ENCODE measurements around the gene MICA.
"Not testable (repeated sequence)": the region's sequence is repeated elsewhere in the genome, so short reads cannot be mapped to it uniquely, and the experiment has no call there.

Gene MICA

DNA sequence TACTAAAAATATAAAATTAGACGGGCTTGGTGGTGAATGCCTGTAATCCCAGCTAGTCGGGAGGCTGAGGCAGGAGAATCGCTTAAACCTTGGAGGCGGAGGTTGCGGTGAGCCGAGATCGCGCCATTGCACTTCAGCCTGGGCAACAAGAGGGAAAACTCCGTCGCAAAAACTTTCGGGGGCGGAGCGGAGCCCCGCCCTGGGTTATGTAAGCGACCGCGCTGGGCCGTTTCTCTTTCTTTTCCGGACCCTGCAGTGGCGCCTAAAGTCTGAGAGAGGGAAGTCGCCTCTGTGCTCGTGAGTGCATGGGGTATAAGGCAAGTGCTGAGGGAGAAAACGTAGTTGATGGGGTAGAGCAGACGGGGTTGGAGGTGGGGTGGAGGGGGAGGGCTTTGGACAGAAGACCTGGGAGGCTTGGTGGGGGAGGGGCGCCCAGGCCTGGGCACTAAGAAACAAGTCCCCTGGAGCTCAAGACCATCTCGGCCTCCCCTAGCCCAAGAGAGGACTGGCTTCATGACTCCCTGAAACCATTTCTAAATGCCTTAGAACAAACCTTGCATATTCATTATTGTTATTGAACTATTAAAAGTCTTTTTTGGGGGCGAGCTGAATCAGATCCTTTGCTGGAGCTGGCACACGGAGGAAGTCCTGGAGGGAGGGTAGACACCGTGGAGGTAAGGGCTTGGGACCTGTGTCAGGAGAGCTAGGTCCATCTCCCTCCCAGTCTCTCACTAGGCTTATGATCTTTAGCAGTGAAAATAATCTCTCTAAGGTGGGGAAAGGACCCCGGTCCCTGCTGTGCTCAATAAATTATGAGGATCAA is 2.7 kb upstream of the MICA start:
- H4K20me1 ChIP-seq: peaks cover 23 to 42% (median 30%) of the 10 kb centered on the region in 11 experiments; a peak in 20 of 22 replicates
- peak overlapping the region; percentile 72 to 90 (median 80) for H3K4me3 ChIP-seq
- no peaks in the 10 kb centered on the region for H3K27me3 ChIP-seq
- no peaks in the 10 kb centered on the region for H3K9me3 ChIP-seq (replicated peaks in 1 of 11)
- peak overlapping the region; percentile 84 to 92 (median 87) for H3K9ac ChIP-seq
- H3K27ac ChIP-seq: peak overlapping the region; percentile 82 to 94 (median 87)
- H3K4me2 ChIP-seq: peak overlapping the region; percentile 94 to 99 (median 98)
- H3K4me1 ChIP-seq: peaks cover 55 to 68% (median 61%) of the 10 kb centered on the region in 10 experiments
- TF ChIP-seq Cebpa-rat (IDR thresholded peaks at IDR 0.05): peak in 7 of 11 experiments; percentile 26 to 82 (median 63); a peak in 10 of 22 replicates
- peaks cover 0 to 4% (median 2%) of the 10 kb centered on the region in 11 experiments; a peak in 7 of 22 replicates for H3K36me3 ChIP-seq

DNA sequence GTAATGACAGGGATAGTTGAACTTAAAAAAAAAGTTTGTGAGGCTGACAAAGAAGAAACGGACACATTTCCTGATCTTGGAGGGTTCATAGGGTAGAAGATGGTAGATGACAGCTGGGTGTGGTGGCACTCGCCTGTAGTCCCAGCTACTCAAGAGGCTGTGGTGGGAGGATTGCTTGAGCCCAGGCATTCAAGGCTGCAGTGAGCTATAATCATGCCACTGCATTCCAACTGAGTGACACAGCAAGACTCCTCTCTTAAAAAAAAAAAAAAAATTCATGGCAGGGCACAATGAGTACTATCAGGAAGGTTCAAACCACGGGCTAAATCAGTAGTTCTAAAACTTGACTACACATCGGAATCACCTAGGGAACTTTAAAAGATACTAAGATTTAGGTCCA is 2.0 kb upstream of the MICA start:
- Histone ChIP-seq H3K9ac (peak overlapping the region; percentile 84 to 92 (median 87)), H3K4me2 (peak overlapping the region; percentile 94 to 99 (median 98)), H3K4me1 (peaks cover 55 to 66% (median 60%) of the 10 kb centered on the region in 10 experiments), H3K27ac (peak overlapping the region in 10 of 11 experiments; percentile 84 to 94 (median 88); a peak in 20 of 22 replicates), H3K36me3 (peaks cover 0 to 11% (median 6%) of the 10 kb centered on the region in 11 experiments; a peak in 8 of 22 replicates), H4K20me1 (peaks cover 30 to 49% (median 37%) of the 10 kb centered on the region in 11 experiments; a peak in 20 of 22 replicates), H3K9me3 (replicated peaks in 1 of 11) (peaks cover 0 to under 1% (median 0%) of the 10 kb centered on the region in 11 experiments; a peak in 1 of 22 replicates), H3K27me3 (no peaks in the 10 kb centered on the region), H3K4me3 (peak overlapping the region; percentile 72 to 90 (median 80))
- no peak for TF ChIP-seq Cebpa-rat (IDR thresholded peaks at IDR 0.05)

DNA sequence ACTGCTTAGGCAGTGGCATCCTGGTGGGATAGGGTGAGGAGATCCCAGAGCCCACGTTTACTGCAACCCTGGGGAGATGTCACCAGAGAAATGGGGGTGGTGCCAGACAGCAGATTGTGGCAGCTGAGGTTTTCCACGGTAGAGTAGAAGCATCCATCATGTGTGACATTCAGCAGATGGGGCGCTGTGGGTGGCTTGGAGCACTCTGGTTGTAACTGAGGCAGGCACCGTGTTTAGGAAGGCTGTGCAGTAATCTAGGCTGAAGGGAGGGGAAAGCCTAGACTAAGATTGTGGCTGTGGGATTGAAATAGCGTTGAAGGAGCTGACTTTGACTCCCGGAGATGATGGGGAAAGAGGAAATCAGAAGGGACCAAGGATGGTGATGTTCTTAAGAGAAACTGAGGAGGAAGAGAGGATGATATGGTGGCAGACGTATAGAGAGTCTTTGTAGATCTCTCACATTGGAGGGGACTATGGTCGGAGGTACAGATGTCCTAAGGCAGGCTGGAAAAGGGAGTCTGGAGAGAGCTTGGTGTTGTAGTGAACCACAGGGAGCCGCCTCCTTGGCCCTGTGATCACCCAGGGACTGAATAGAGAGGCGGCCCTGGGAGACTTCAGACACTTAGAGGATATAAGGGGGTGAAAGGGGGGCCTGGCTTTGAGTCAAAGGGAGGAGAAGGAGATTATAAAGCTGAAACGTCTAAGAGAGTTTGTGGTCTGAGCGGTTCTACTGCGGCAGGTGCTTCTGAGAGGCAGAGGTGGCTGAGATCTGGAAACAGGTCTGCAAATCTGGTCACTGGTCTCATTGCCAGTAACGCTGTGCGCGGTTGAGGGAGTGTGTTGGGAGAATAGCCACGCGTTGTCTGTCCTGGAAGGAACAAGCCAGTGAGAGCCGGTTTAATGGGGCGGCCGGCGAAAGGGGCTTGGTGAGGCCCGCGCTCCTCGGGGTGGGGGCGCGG is 792 bp upstream of the MICA start:
- H4K20me1 ChIP-seq: peaks cover 37 to 60% (median 46%) of the 10 kb centered on the region in 11 experiments; a peak in 21 of 22 replicates
- peaks cover 52 to 64% (median 55%) of the 10 kb centered on the region in 10 experiments for H3K4me1 ChIP-seq
- no peak for TF ChIP-seq Cebpa-rat (IDR thresholded peaks at IDR 0.05)
- H3K9me3 ChIP-seq (replicated peaks in 1 of 11): peaks cover 0 to 5% (median 0%) of the 10 kb centered on the region in 11 experiments; a peak in 1 of 22 replicates
- peak overlapping the region in 10 of 11 experiments; percentile 1 to 92 (median 64); a peak in 16 of 22 replicates for H3K27ac ChIP-seq
- peak overlapping the region; percentile 63 to 92 (median 80); a peak in 21 of 22 replicates for H3K9ac ChIP-seq
- no peaks in the 10 kb centered on the region for H3K27me3 ChIP-seq
- H3K36me3 ChIP-seq: peaks cover 0 to 16% (median 6%) of the 10 kb centered on the region in 11 experiments; a peak in 8 of 22 replicates
- peak overlapping the region; percentile 59 to 90 (median 80) for H3K4me3 ChIP-seq
- H3K4me2 ChIP-seq: peak overlapping the region; percentile 94 to 99 (median 98)

DNA sequence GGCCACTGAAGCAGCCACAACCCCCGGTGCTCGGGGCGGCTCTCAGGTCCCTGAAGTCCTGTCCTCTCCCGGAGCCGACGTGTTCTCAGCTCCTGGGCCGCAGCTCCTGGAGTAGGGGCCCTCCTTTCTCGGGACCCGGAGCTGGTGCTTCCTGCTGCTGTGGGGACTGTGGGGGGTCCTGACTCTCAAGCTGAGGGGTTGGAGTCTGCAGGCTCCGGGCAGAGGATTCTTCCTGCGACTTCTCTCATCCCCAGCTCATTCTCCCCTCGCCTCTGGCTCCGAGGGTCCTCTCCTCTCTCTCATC is 618 bp downstream of the MICA start:
- peak overlapping the region; percentile 59 to 90 (median 80) for H3K4me3 ChIP-seq
- H3K36me3 ChIP-seq: peaks cover 0 to 16% (median 7%) of the 10 kb centered on the region in 11 experiments; a peak in 8 of 22 replicates
- peaks cover 49 to 64% (median 54%) of the 10 kb centered on the region in 10 experiments for H3K4me1 ChIP-seq
- peak overlapping the region in 10 of 11 experiments; percentile 18 to 92 (median 54); a peak in 18 of 22 replicates for H3K27ac ChIP-seq
- peak overlapping the region; percentile 94 to 99 (median 98) for H3K4me2 ChIP-seq
- peaks cover 48 to 65% (median 60%) of the 10 kb centered on the region in 11 experiments; a peak in 21 of 22 replicates for H4K20me1 ChIP-seq
- not testable (repeated sequence) for H3K9me3 ChIP-seq (replicated peaks in 1 of 11); H3K27me3 ChIP-seq
- peak overlapping the region; percentile 63 to 92 (median 80) for H3K9ac ChIP-seq

DNA sequence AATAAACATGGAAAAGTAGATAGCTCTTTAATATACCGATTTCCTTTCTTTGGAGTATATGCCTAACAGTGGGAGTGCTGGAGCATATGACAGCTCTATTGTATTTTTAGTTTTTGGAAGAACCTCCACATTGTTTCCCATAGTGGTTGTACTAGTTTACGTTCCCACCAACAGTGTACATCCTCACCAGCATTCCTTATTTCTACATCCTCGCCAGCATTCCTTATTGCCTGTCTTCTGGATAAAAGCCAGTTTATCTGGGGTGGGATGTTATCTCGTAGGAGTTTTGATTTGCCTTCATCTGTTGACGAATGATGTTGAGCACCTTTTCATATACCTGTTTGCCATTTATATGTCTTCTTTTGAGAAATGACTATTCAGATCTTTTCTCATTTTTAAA is 2.6 kb downstream of the MICA start:
- no peak overlapping the region for H3K4me3 ChIP-seq
- H3K27me3 ChIP-seq: no peaks in the 10 kb centered on the region
- H3K27ac ChIP-seq: no peak overlapping the region
- H3K36me3 ChIP-seq: peaks cover 11 to 30% (median 17%) of the 10 kb centered on the region in 11 experiments
- peaks cover 67 to 85% (median 80%) of the 10 kb centered on the region in 11 experiments; a peak in 21 of 22 replicates for H4K20me1 ChIP-seq
- H3K9ac ChIP-seq: no peak overlapping the region
- peak overlapping the region in 4 of 11 experiments; percentile 3 to 32 (median 18); a peak in 2 of 22 replicates for H3K4me2 ChIP-seq
- peaks cover 0 to 5% (median 0%) of the 10 kb centered on the region in 11 experiments; a peak in 1 of 22 replicates for H3K9me3 ChIP-seq (replicated peaks in 1 of 11)
- TF ChIP-seq Cebpa-rat (IDR thresholded peaks at IDR 0.05): no peak
- H3K4me1 ChIP-seq: peaks cover 47 to 66% (median 60%) of the 10 kb centered on the region in 10 experiments

DNA sequence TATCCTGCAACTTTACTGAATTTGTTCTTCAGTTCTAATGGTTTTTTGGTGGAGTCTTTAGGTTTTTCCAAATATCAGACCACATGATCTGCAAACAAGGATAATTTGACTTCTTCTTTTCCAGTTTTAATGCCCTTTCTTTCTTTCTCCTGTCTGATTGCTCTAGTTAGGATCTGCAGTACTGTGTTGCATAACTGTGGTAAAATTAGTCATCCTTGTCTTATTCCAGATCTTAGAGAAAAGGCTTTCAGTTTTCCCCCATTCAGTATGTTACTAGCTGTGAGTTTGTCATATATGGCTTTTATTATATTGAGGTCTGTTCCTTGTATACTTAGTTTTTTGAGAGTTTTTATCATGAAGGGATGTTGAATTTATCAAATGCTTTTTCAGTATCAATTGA is 4.3 kb downstream of the MICA start:
- no peak overlapping the region; a peak in 1 of 22 replicates for H3K9ac ChIP-seq
- peaks cover 30 to 51% (median 43%) of the 10 kb centered on the region in 10 experiments for H3K4me1 ChIP-seq
- peaks cover 0 to 5% (median 0%) of the 10 kb centered on the region in 11 experiments; a peak in 1 of 22 replicates for H3K9me3 ChIP-seq (replicated peaks in 1 of 11)
- H3K27me3 ChIP-seq: no peaks in the 10 kb centered on the region
- no peak overlapping the region for H3K27ac ChIP-seq
- TF ChIP-seq Cebpa-rat (IDR thresholded peaks at IDR 0.05): no peak
- H4K20me1 ChIP-seq: peaks cover 63 to 92% (median 82%) of the 10 kb centered on the region in 11 experiments; a peak in 21 of 22 replicates
- H3K36me3 ChIP-seq: peaks cover 28 to 47% (median 34%) of the 10 kb centered on the region in 11 experiments
- H3K4me3 ChIP-seq: no peak overlapping the region
- H3K4me2 ChIP-seq: peak overlapping the region in 10 of 11 experiments; percentile 1 to 70 (median 52); a peak in 16 of 22 replicates

DNA sequence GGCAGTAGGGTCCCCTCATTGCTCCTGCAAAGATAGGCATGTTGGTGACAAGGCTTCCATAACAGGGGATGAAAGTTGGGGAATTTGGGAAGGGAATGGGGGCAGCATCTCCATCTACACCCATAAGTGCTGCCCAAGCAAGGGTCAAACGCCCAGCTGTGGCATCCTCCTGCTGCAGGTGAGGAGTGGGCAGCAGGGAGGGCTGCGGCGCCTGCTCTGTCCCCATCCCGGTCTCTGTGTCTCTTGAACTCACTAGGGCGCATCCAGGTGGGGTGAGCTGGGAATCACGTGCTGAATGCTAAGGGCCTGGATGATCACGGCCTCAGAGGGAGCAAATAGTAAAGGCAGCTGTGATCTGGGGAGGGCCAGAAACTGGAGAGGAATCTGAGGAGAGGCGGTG is 9.1 kb downstream of the MICA start:
- no peak for TF ChIP-seq Cebpa-rat (IDR thresholded peaks at IDR 0.05)
- Histone ChIP-seq H3K9me3 (replicated peaks in 1 of 11) (peaks cover 5 to 16% (median 13%) of the 10 kb centered on the region in 11 experiments; a peak in 18 of 22 replicates), H3K27ac (no peak overlapping the region), H3K4me3 (no peak overlapping the region), H3K4me1 (peaks cover 12 to 50% (median 41%) of the 10 kb centered on the region in 10 experiments), H3K27me3 (no peaks in the 10 kb centered on the region), H3K4me2 (no peak overlapping the region), H3K9ac (no peak overlapping the region), H4K20me1 (peaks cover 34 to 72% (median 58%) of the 10 kb centered on the region in 11 experiments; a peak in 19 of 22 replicates), H3K36me3 (peaks cover 58 to 82% (median 74%) of the 10 kb centered on the region in 11 experiments)

DNA sequence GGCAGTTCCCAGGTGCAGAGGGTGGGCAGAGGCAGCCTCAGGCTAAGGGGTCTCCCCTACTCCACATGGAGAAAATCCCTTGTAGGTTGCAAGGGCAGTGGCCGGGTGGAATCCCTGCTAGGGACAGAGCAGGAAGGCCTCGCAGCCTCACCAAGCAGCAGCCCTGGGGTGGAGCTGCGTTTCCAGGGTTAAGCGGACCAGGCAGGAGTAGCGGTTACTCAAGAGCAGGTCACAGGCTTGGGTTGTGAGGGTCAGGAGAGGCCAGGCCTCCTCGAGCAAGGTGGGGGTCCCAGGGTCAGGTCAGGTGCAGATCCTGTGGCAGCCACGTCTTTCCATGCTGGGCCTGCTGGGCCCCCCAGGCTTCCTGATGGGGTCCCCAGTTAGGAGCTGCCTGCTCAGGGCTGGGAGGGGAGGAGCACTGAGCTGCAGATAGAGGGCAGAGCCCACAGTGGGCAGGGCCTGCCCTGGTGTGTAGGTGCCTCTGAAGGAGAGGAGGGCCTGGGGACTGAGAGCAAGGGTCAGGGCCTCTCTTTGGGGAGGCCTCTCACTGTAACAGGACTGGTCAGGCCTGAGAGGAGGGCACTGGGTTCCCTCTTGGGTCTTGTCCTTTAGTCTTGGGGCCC is 10.9 kb downstream of the MICA start:
- not testable (repeated sequence) for H3K27ac ChIP-seq, H3K27me3 ChIP-seq, H3K4me3 ChIP-seq
- peak overlapping the region in 1 of 11 experiments; percentile 41; a peak in 1 of 22 replicates for H3K9ac ChIP-seq
- H3K4me2 ChIP-seq: peak overlapping the region in 7 of 11 experiments; percentile 31 to 57 (median 47); a peak in 13 of 22 replicates
- H4K20me1 ChIP-seq: peaks cover 20 to 54% (median 42%) of the 10 kb centered on the region in 11 experiments; a peak in 19 of 22 replicates
- H3K9me3 ChIP-seq (replicated peaks in 1 of 11): peaks cover 5 to 16% (median 13%) of the 10 kb centered on the region in 11 experiments; a peak in 18 of 22 replicates
- peaks cover 63 to 91% (median 76%) of the 10 kb centered on the region in 11 experiments for H3K36me3 ChIP-seq
- peaks cover 0 to 32% (median 26%) of the 10 kb centered on the region in 10 experiments; a peak in 16 of 20 replicates for H3K4me1 ChIP-seq
